H1 (cell line): ENCODE measurements around the gene IL16. TPM values are rescaled to one million over a fixed set of nuclear protein-coding genes. Genes with fewer than 3 reads are reported as not detected.

Experiments
- CTCF ChIA-PET: fragments of 300-600 bp; sonication (Branson Sonifier 250); formaldehyde crosslinking; loops from one replicate; lab custom pipeline; 2021; ENCODE audit not compliant: partially characterized antibody; lab: Charles Lee
- POLR2A ChIA-PET: fragments of 300-600 bp; sonication (Branson Sonifier 250); formaldehyde crosslinking; loops from one replicate; lab custom pipeline; 2021; ENCODE audit warnings: inconsistent platforms; ENCODE audit not compliant: partially characterized antibody; lab: Charles Lee
- DNase-seq, 2 experiments: peaks; one replicate each; pipeline versions ENCODE4 v3.0.0 to v3.0.0-alpha.2; 2010 to 2022; ENCODE audit warnings: low spot score in 2 of 2, low read depth in 1 of 2, mixed read lengths in 1 of 2
- FAIRE-seq: peaks from 2 replicates; lab custom pipeline; 2011; peaks lifted over from hg19 to GRCh38; lab: Jason Lieb, UNC
- H2AFZ ChIP-seq: 2 replicates; pipeline ENCODE4 v1.8.1; 2012; ENCODE audit warnings: low read length, inconsistent platforms
- H2AK5ac ChIP-seq: 2 replicates; pipeline ENCODE4 v1.6.1; 2013; ENCODE audit warnings: low read depth, low read length
- H2BK120ac ChIP-seq: replicated peaks from 2 replicates; pipeline ENCODE3; 2013; ENCODE audit warnings: low read depth, low read length, inconsistent platforms
- H2BK12ac ChIP-seq: 2 replicates; pipeline ENCODE4 v1.6.1; 2013; ENCODE audit warnings: low read depth, low read length
- H2BK15ac ChIP-seq: 2 replicates; pipeline ENCODE4 v1.6.1; 2013; ENCODE audit warnings: low read length
- H2BK20ac ChIP-seq: 2 replicates; pipeline ENCODE4 v1.6.1; 2013; ENCODE audit warnings: low read length
- H2BK5ac ChIP-seq: 2 replicates; pipeline ENCODE4 v1.6.1; 2013; ENCODE audit warnings: low read depth, low read length
- H3K14ac ChIP-seq: 2 replicates; pipeline ENCODE4 v1.6.1; 2013; ENCODE audit warnings: inconsistent platforms; ENCODE audit not compliant: insufficient read length
- H3K18ac ChIP-seq: 2 replicates; pipeline ENCODE4 v1.6.1; 2013; ENCODE audit warnings: low read length; ENCODE audit errors: extremely low read depth
- H3K23ac ChIP-seq: 2 replicates; pipeline ENCODE4 v1.6.1; 2013; ENCODE audit warnings: inconsistent platforms; ENCODE audit not compliant: insufficient read length
- H3K23me2 ChIP-seq: 2 replicates; pipeline ENCODE4 v1.6.1; 2013; ENCODE audit warnings: low read depth, low read length
- H3K27ac ChIP-seq: 2 replicates; pipeline ENCODE4 v1.6.1; 2011; ENCODE audit warnings: low read depth, low read length, inconsistent platforms
- H3K27me3 ChIP-seq, 4 experiments: replicated peaks in 1 of 4; 1 replicate in 1 of 4; 2 replicates in 3 of 4; pipeline versions ENCODE4 v1.6.1 to v1.8.1; 2011 to 2013; ENCODE audit warnings: low read length in 3 of 4, mild to moderate bottlenecking in 3 of 4, inconsistent platforms in 2 of 4, mixed read lengths in 2 of 4, moderate library complexity in 1 of 4; ENCODE audit not compliant: control insufficient read depth in 3 of 4, insufficient read depth in 3 of 4; ENCODE audit errors: extremely low read depth in 1 of 4
- H3K36me3 ChIP-seq, 4 experiments: 2 replicates each; pipeline versions ENCODE4 v1.6.1 to v1.8.1; 2011 to 2013; ENCODE audit warnings: mild to moderate bottlenecking in 4 of 4, low read length in 3 of 4, moderate library complexity in 2 of 4, control low read depth in 1 of 4, inconsistent platforms in 1 of 4; ENCODE audit not compliant: insufficient read depth in 4 of 4, control insufficient read depth in 2 of 4
- H3K4ac ChIP-seq: replicated peaks from 2 replicates; pipeline ENCODE3; 2013; ENCODE audit warnings: low read length, low read depth, mixed read lengths, inconsistent platforms; ENCODE audit not compliant: insufficient read length
- H3K4me1 ChIP-seq, 4 experiments: replicated peaks in 1 of 4; 1 replicate in 1 of 4; 2 replicates in 3 of 4; pipeline versions ENCODE4 v1.6.1 to v1.8.1; 2011 to 2013; ENCODE audit warnings: low read length in 3 of 4, inconsistent platforms in 2 of 4, mixed read lengths in 1 of 4; ENCODE audit not compliant: insufficient read depth in 4 of 4, control insufficient read depth in 3 of 4
- H3K4me2 ChIP-seq, 2 experiments: 2 replicates each; pipeline versions ENCODE4 v1.6.1 to v1.8.1; 2011 to 2013; ENCODE audit warnings: low read depth in 2 of 2, low read length in 2 of 2, control low read depth in 1 of 2, inconsistent platforms in 1 of 2, mild to moderate bottlenecking in 1 of 2; ENCODE audit not compliant: insufficient read depth in 1 of 2
- H3K4me3 ChIP-seq, 4 experiments: fragments of 200-600, 300-600 bp in 1 of 4; sonication (generic), shearing (Covaris generic), sonication (Bioruptor Twin) in 1 of 4; 2 replicates each; pipeline versions ENCODE4 v1.5.1 to v1.8.1; 2011 to 2016; ENCODE audit warnings: low read length in 4 of 4, low read depth in 3 of 4, control low read depth in 2 of 4, inconsistent platforms in 2 of 4, mild to moderate bottlenecking in 2 of 4, mixed read lengths in 1 of 4, moderate library complexity in 1 of 4; ENCODE audit not compliant: insufficient read depth in 2 of 4; ENCODE audit errors: extremely low read depth in 1 of 4
- H3K56ac ChIP-seq: replicated peaks from 2 replicates; pipeline ENCODE3; 2013; ENCODE audit warnings: low read depth, mild to moderate bottlenecking, mixed read lengths, low read length, inconsistent platforms; ENCODE audit not compliant: insufficient read length
- H3K79me1 ChIP-seq: 2 replicates; pipeline ENCODE4 v1.6.1; 2013; ENCODE audit warnings: low read depth, low read length, control low read depth
- H3K79me2 ChIP-seq, 2 experiments: 2 replicates each; pipeline versions ENCODE4 v1.6.1 to v1.8.1; 2012 to 2013; ENCODE audit warnings: low read length in 2 of 2, mild to moderate bottlenecking in 2 of 2, inconsistent platforms in 1 of 2; ENCODE audit not compliant: insufficient read depth in 2 of 2, control insufficient read depth in 1 of 2
- H3K9ac ChIP-seq, 4 experiments: replicated peaks in 1 of 4; 1 replicate in 1 of 4; 2 replicates in 3 of 4; pipeline versions ENCODE4 v1.6.1 to v1.8.1; 2011 to 2013; ENCODE audit warnings: low read depth in 3 of 4, low read length in 3 of 4, control low read depth in 2 of 4, mild to moderate bottlenecking in 2 of 4, moderate library complexity in 2 of 4, inconsistent platforms in 1 of 4; ENCODE audit errors: extremely low read depth in 1 of 4
- H3K9me3 ChIP-seq, 2 experiments: 2 replicates each; pipeline versions ENCODE4 v1.6.1 to v1.8.1; 2012 to 2013; ENCODE audit warnings: mild to moderate bottlenecking in 2 of 2, moderate library complexity in 2 of 2, control low read depth in 1 of 2, inconsistent platforms in 1 of 2, low read depth in 1 of 2, low read length in 1 of 2, mixed read lengths in 1 of 2; ENCODE audit not compliant: insufficient read depth in 2 of 2
- H4K20me1 ChIP-seq, 2 experiments: replicated peaks in 1 of 2; 2 replicates each; pipeline versions ENCODE3 to v1.8.1; 2011 to 2013; ENCODE audit warnings: inconsistent platforms in 2 of 2, low read length in 2 of 2, mild to moderate bottlenecking in 1 of 2; ENCODE audit not compliant: insufficient read depth in 2 of 2, control insufficient read depth in 1 of 2
- H4K5ac ChIP-seq: 2 replicates; pipeline ENCODE4 v1.6.1; 2013; ENCODE audit warnings: low read length, low read depth, mixed read lengths, inconsistent platforms; ENCODE audit not compliant: insufficient read length
- H4K8ac ChIP-seq: 2 replicates; pipeline ENCODE4 v1.8.0; 2013; ENCODE audit warnings: mild to moderate bottlenecking, moderate library complexity, low read length, inconsistent platforms; ENCODE audit not compliant: insufficient read depth; ENCODE audit errors: extremely low read depth
- H4K91ac ChIP-seq: replicated peaks from 2 replicates; pipeline ENCODE3; 2013; ENCODE audit warnings: low read length, mixed read lengths, inconsistent platforms; ENCODE audit not compliant: insufficient read length
- ATF3 ChIP-seq: IDR thresholded peaks from 2 replicates; pipeline ENCODE4 v1.6.1; 2011; ENCODE audit warnings: low read depth, mild to moderate bottlenecking, low read length; ENCODE audit not compliant: insufficient read depth
- BCL11A ChIP-seq, 2 experiments: IDR thresholded peaks; one replicate each; pipeline ENCODE4 v1.6.1; 2011; ENCODE audit warnings: low read depth in 2 of 2, low read length in 2 of 2, mild to moderate bottlenecking in 2 of 2
- CBX8 ChIP-seq: fragments of 300-800, 300-1000 bp; sonication (generic); IDR thresholded peaks from 2 replicates; pipeline ENCODE4 v1.7.1; 2016; ENCODE audit warnings: low read depth, low read length, borderline replicate concordance
- FOSL1 ChIP-seq: IDR thresholded peaks from 2 replicates; pipeline ENCODE4 v1.6.1; 2011; ENCODE audit warnings: mild to moderate bottlenecking, low read depth, low read length, moderate library complexity; ENCODE audit not compliant: insufficient read depth
- HDAC2 ChIP-seq, 2 experiments: fragments of 300-600 bp in 1 of 2; sonication (generic) in 1 of 2; IDR thresholded peaks; 2 replicates each; pipeline ENCODE4 v1.6.1; 2011 to 2012; ENCODE audit warnings: low read depth in 2 of 2, low read length in 2 of 2, mild to moderate bottlenecking in 2 of 2, moderate library complexity in 2 of 2, borderline replicate concordance in 1 of 2, inconsistent platforms in 1 of 2
- JUN ChIP-seq: IDR thresholded peaks from 2 replicates; pipeline ENCODE4 v1.6.1; 2011; ENCODE audit warnings: low read depth, mild to moderate bottlenecking, improper control_type of control experiment, low read length
- KDM1A ChIP-seq: fragments of 200-600, 300-600 bp; sonication (generic); IDR thresholded peaks from 2 replicates; pipeline ENCODE4 v1.7.1; 2016; ENCODE audit warnings: mild to moderate bottlenecking, low read length, borderline replicate concordance
- POLR2A ChIP-seq, 2 experiments: IDR thresholded peaks; 1 replicate in 1 of 2; 2 replicates in 1 of 2; pipeline ENCODE4 v1.6.1; 2011; ENCODE audit warnings: low read depth in 2 of 2, low read length in 2 of 2, mild to moderate bottlenecking in 2 of 2; ENCODE audit errors: control extremely low read depth in 1 of 2
- SP1 ChIP-seq: IDR thresholded peaks from 2 replicates; pipeline ENCODE4 v1.6.1; 2011; ENCODE audit warnings: low read depth, low read length
- TAF1 ChIP-seq: IDR thresholded peaks from 2 replicates; pipeline ENCODE4 v1.6.1; 2011; ENCODE audit warnings: mild to moderate bottlenecking, low read depth, low read length
- WGBS, 2 experiments: shearing (Covaris generic) in 1 of 2; methylation state at CpG; one replicate each; pipeline versions ENCODE4 v1.1.6 to v1.1.7; 2013 to 2015; ENCODE audit warnings: low lambda C conversion rate in 2 of 2, mixed read lengths in 2 of 2, inconsistent platforms in 1 of 2, low coverage in 1 of 2, missing lambda C conversion rate in 1 of 2; ENCODE audit not compliant: insufficient replicate concordance in 2 of 2, insufficient coverage in 1 of 2, insufficient read length in 1 of 2; ENCODE audit errors: extremely low coverage in 1 of 2, missing lambda C conversion rate in 1 of 2; 5-methylcytosine and 5-hydroxymethylcytosine counted together
- polyA plus RNA-seq, 7 experiments: library from polyadenylated mRNA; depleted of rRNA in 3 of 7; stranded (reverse) in 5 of 7; unstranded in 2 of 7; fragments of >200 nt in 5 of 7; fragments of 200-250 nt in 2 of 7; gene quantifications; 1 replicate in 5 of 7; 2 replicates in 1 of 7; 4 replicates in 1 of 7; pipeline versions ENCODE4 v1.2.1 to v1.2.3, GENCODE V29; 2011 to 2013; ENCODE audit warnings: missing spikeins in 2 of 7, mixed read lengths in 2 of 7
- total RNA-seq: library from RNA; stranded (reverse); fragmentation: NEBNext Ultra II Directional; extraction: Animal tissue kit (Norgen Biotek cat#: 25700); gene quantifications from 2 replicates; pipeline ENCODE4 v1.2.1, GENCODE V29; 2021

IL16 gene
- total and polyA plus RNA-seq, 2 of the 8 experiments (the other 6 are each of a cell fraction or from before 2014, with no cell fraction given): 0.03 to 0.09 TPM

GRCh38 chr15:81323944-81324881 lies 127.5 kb downstream of the IL16 start, which contains the start of gene STARD5:
Gene STARD5, minus strand, starts transcription at chr15:81324141. Its CDS starts 42 bp downstream, at chr15:81324099.
- no peak for FAIRE-seq
- peak within 1 kb of the TSS; percentile 72 to 85 (median 75) for H3K4me3 ChIP-seq
- TF ChIP-seq ATF3 (no peak), TAF1 (peak; percentile 99), JUN (no peak), BCL11A (IDR thresholded peaks at IDR 0.05; ENCODE audit: low read depth in 2 of 2, low read length in 2 of 2) (no peak), KDM1A (no peak), FOSL1 (no peak), CBX8 (no peak), HDAC2 (IDR thresholded peaks at IDR 0.05; ENCODE audit: borderline replicate concordance in 1 of 2, low read depth in 2 of 2, low read length in 2 of 2) (no peak), POLR2A (IDR thresholded peaks at IDR 0.05; ENCODE audit: control extremely low read depth in 1 of 2, low read depth in 2 of 2, low read length in 2 of 2) (peak; percentile 68 to 91), SP1 (peak; percentile 89)

More at GRCh38 chr15:81323944-81324881, 127.5 kb downstream of the IL16 start, which contains the start of gene STARD5:
- Histone ChIP-seq H3K56ac (no peak within 1 kb of the TSS), H3K4me1 (peaks cover 0 to 8% (median under 1%) of the 10 kb centered on the region in 4 experiments; a peak in 4 of 7 replicates), H3K4me2 (peak within 1 kb of the TSS; percentile 72 to 92), H3K36me3 (no peaks in the 10 kb centered on the region; a peak in 2 of 8 replicates), H3K4ac (peak within 1 kb of the TSS; percentile 71), H2AK5ac (no peak within 1 kb of the TSS), H3K9ac (peak within 1 kb of the TSS; percentile 56 to 80 (median 79)), H3K14ac (no peak within 1 kb of the TSS), H2BK20ac (no peak within 1 kb of the TSS), H2AFZ (peak within 1 kb of the TSS; percentile 97), H2BK15ac (peak within 1 kb of the TSS; percentile 67; the same call in 1 of the 2 replicates), H4K8ac (peak within 1 kb of the TSS; percentile 82; the same call in 1 of the 2 replicates), H3K9me3 (no peaks in the 10 kb centered on the region), H2BK12ac (0 out of 2 replicates have a peak within 1 kb of the TSS, but pooled peaks have one; percentile 20), H3K79me2 (no peaks in the 10 kb centered on the region), H2BK120ac (no peak within 1 kb of the TSS), H3K79me1 (no peaks in the 10 kb centered on the region), H4K5ac (no peak within 1 kb of the TSS), H4K91ac (peak within 1 kb of the TSS; percentile 55), H3K23me2 (peaks cover 6% of the 10 kb centered on the region; the same call in 1 of the 2 replicates), H2BK5ac (no peak within 1 kb of the TSS; the same call in 1 of the 2 replicates), H3K27me3 (0 out of 7 replicates have a peak, but pooled peaks cover 0 to 3% (median 0%) of the 10 kb centered on the region in 4 experiments), H4K20me1 (peaks cover 0 to 1% of the 10 kb centered on the region in 2 experiments), H3K23ac (no peak within 1 kb of the TSS), H3K27ac (no peak within 1 kb of the TSS), H3K18ac (peak within 1 kb of the TSS; percentile 98)
- POLR2A ChIA-PET: interaction anchor here (0.6 to 2.7 kb wide), 13 partner anchors 9 to 57 kb away, joined by 3 to 9 read pairs (median 3); no protein-coding TSS in a partner anchor
- DNase-seq: peak; percentile 90 to 98
- 4% methylated on average over 58 of the region's 67 CpGs; no CpG with 5 or more reads in 1 of the 2 experiments for WGBS, 2 experiments
- CTCF ChIA-PET: interaction anchor here (0.8 to 1.6 kb wide), 6 partner anchors 9 to 293 kb away, joined by 3 to 6 read pairs (median 4); no protein-coding TSS in a partner anchor
